Vagina (tissue), 2 donors: ENCODE results near the gene MMP20. TPM values are rescaled to one million over a fixed set of nuclear protein-coding genes. Genes with fewer than 3 reads are reported as not detected.

Source experiments
- DNase-seq, 2 donors: peaks; one replicate each; pipeline ENCODE4 v3.0.0-alpha.2; 2017; ENCODE audit errors: extremely low spot score in 2 of 2
- H3K27ac ChIP-seq: fragments of 200-600 bp; sonication (generic); one replicate; pipeline ENCODE4 v1.5.1; 2019
- H3K27me3 ChIP-seq: fragments of 200-600 bp; sonication (generic); one replicate; pipeline ENCODE4 v1.5.1; 2019
- H3K36me3 ChIP-seq, 2 donors: fragments of 200-600 bp; sonication (generic); one replicate each; pipeline ENCODE4 v1.5.1; 2017 to 2019
- H3K4me1 ChIP-seq: fragments of 200-600 bp; sonication (generic); one replicate; pipeline ENCODE4 v1.5.1; 2019
- H3K4me3 ChIP-seq, 2 donors: fragments of 200-600 bp; sonication (generic); 1 replicate in 1 of 2; 2 replicates in 1 of 2; pipeline ENCODE4 v1.5.1; 2016 to 2019
- H3K9me3 ChIP-seq: fragments of 200-600 bp; sonication (generic); one replicate; pipeline ENCODE4 v1.5.1; 2019
- CTCF ChIP-seq, 3 experiments: fragments of 450-650 bp in 2 of 3; fragments of 200-600 bp in 1 of 3; sonication (generic) in 1 of 3; IDR thresholded peaks; one replicate each; pipeline ENCODE4 v1.5.1; 2017 to 2019; ENCODE audit warnings: antibody characterized with exemption in 3 of 3, mild to moderate bottlenecking in 2 of 3, moderate library complexity in 2 of 3
- POLR2A ChIP-seq, 2 donors: fragments of 450-650 bp; IDR thresholded peaks; one replicate each; pipeline ENCODE4 v1.6.1; 2017; ENCODE audit warnings: antibody characterized with exemption in 2 of 2, mild to moderate bottlenecking in 2 of 2, moderate library complexity in 2 of 2
- POLR2AphosphoS5 ChIP-seq, 2 donors: sonication (generic); formaldehyde crosslinking; IDR thresholded peaks; one replicate each; pipeline ENCODE4 v1.9.0; 2017; ENCODE audit warnings: antibody characterized with exemption in 2 of 2, mild to moderate bottlenecking in 2 of 2, low read depth in 1 of 2; ENCODE audit not compliant: insufficient read depth in 1 of 2
- intact Hi-C: fragments of 100-400 bp; cut with DNase I; formaldehyde crosslinking; loops from one replicate; pipeline ENCODE4 v1.15.1; 2023
- total RNA-seq: library from RNA; depleted of rRNA; stranded (reverse); fragments of >200 nt; gene quantifications from one replicate; pipeline ENCODE4 v1.2.3, GENCODE V29; 2016

Gene MMP20
- total RNA-seq, 1 donor from 2014 or later: not detected

GRCh38 chr11:102538932-102539331, 86.2 kb downstream of the MMP20 start:
- intact Hi-C loops: no loop called here
- Histone ChIP-seq H3K36me3 (no peaks in the 10 kb centered on the region), H3K27ac (no peak overlapping the region), H3K9me3 (no peaks in the 10 kb centered on the region), H3K27me3 (no peaks in the 10 kb centered on the region), H3K4me3 (no peak overlapping the region), H3K4me1 (no peaks in the 10 kb centered on the region)
- TF ChIP-seq POLR2AphosphoS5 (IDR thresholded peaks at IDR 0.05; ENCODE audit: insufficient read depth in 1 of 2, low read depth in 1 of 2): no peak
- no peak for TF ChIP-seq POLR2A (IDR thresholded peaks at IDR 0.05)
- TF ChIP-seq CTCF (IDR thresholded peaks at IDR 0.05): no peak
- DNase-seq: no peak

- Histone ChIP-seq H3K4me1 (no peaks in the 10 kb centered on the region), H3K36me3 (no peaks in the 10 kb centered on the region), H3K27me3 (no peaks in the 10 kb centered on the region), H3K4me3 (no peak overlapping the region), H3K27ac (no peak overlapping the region), H3K9me3 (no peaks in the 10 kb centered on the region)
- no peak for DNase-seq
- intact Hi-C loops: no loop called here
- no peak for TF ChIP-seq POLR2A (IDR thresholded peaks at IDR 0.05)
- TF ChIP-seq CTCF (IDR thresholded peaks at IDR 0.05): no peak
- TF ChIP-seq POLR2AphosphoS5 (IDR thresholded peaks at IDR 0.05; ENCODE audit: insufficient read depth in 1 of 2, low read depth in 1 of 2): no peak
Measured at GRCh38 chr11:102534261-102534872, 90.8 kb downstream of the MMP20 start.

- no peaks in the 10 kb centered on the region for H3K4me1 ChIP-seq
- H3K4me3 ChIP-seq: no peak within 1 kb of the TSS
- no peak within 1 kb of the TSS for H3K27ac ChIP-seq
- no peak for DNase-seq
- intact Hi-C loops: no loop called here
- no peak for TF ChIP-seq CTCF (IDR thresholded peaks at IDR 0.05)
- TF ChIP-seq POLR2AphosphoS5 (IDR thresholded peaks at IDR 0.05; ENCODE audit: insufficient read depth in 1 of 2, low read depth in 1 of 2): no peak
- no peak for TF ChIP-seq POLR2A (IDR thresholded peaks at IDR 0.05)
- no peaks in the 10 kb centered on the region for H3K27me3 ChIP-seq
- H3K36me3 ChIP-seq: no peaks in the 10 kb centered on the region
- no peaks in the 10 kb centered on the region for H3K9me3 ChIP-seq
Measured at GRCh38 chr11:102530558-102530957, 94.6 kb downstream of the MMP20 start, which contains the start of gene MMP7. Gene MMP7 (minus strand): TSS chr11:102530747. CDS start chr11:102530700, 47 bp downstream.

- intact Hi-C loops: no loop called here
- no peak overlapping the region for H3K4me3 ChIP-seq
- no peaks in the 10 kb centered on the region for H3K4me1 ChIP-seq
- H3K27ac ChIP-seq: no peak overlapping the region
- no peaks in the 10 kb centered on the region for H3K27me3 ChIP-seq
- no peaks in the 10 kb centered on the region for H3K9me3 ChIP-seq
- H3K36me3 ChIP-seq: no peaks in the 10 kb centered on the region
- no peak for DNase-seq
- TF ChIP-seq POLR2AphosphoS5 (IDR thresholded peaks at IDR 0.05; ENCODE audit: insufficient read depth in 1 of 2, low read depth in 1 of 2): no peak
- no peak for TF ChIP-seq POLR2A (IDR thresholded peaks at IDR 0.05)
- TF ChIP-seq CTCF (IDR thresholded peaks at IDR 0.05): no peak
Measured at GRCh38 chr11:102528618-102529017, 96.5 kb downstream of the MMP20 start.

GRCh38 chr11:102527684-102528083, 97.4 kb downstream of the MMP20 start:
- Histone ChIP-seq H3K27me3 (no peaks in the 10 kb centered on the region), H3K9me3 (no peaks in the 10 kb centered on the region), H3K36me3 (no peaks in the 10 kb centered on the region), H3K4me3 (no peak overlapping the region), H3K27ac (no peak overlapping the region), H3K4me1 (no peaks in the 10 kb centered on the region)
- no peak for DNase-seq
- intact Hi-C loops: no loop called here
- TF ChIP-seq CTCF (IDR thresholded peaks at IDR 0.05): no peak
- TF ChIP-seq POLR2A (IDR thresholded peaks at IDR 0.05): no peak
- no peak for TF ChIP-seq POLR2AphosphoS5 (IDR thresholded peaks at IDR 0.05; ENCODE audit: insufficient read depth in 1 of 2, low read depth in 1 of 2)
